Esophagus mucosa (tissue), 1 donor: ENCODE measurements around the gene ZBTB8A. TPM values are rescaled to one million over a fixed set of nuclear protein-coding genes. Genes with fewer than 3 reads are reported as not detected.
A peak's percentile ranks its signal among the peaks of the same experiment; 100 is the strongest.
"Not testable (repeated sequence)": the region's sequence is repeated elsewhere in the genome, so short reads cannot be mapped to it uniquely, and the experiment has no call there.

Source experiments
- ATAC-seq: fragments of 200-7000 bp; cut with Tn5 transposase; one replicate; pipeline ENCODE4 v1.9.1; 2020
- total RNA-seq: library from RNA; stranded (reverse); gene quantifications from one replicate; pipeline ENCODE4 v1.2.4, GENCODE V29; 2023
- donor health status: DM: yes; HTN: yes; CAD: no.

ZBTB8A gene
- total RNA-seq, 1 donor from 2014 or later: 3.1 TPM

DNA sequence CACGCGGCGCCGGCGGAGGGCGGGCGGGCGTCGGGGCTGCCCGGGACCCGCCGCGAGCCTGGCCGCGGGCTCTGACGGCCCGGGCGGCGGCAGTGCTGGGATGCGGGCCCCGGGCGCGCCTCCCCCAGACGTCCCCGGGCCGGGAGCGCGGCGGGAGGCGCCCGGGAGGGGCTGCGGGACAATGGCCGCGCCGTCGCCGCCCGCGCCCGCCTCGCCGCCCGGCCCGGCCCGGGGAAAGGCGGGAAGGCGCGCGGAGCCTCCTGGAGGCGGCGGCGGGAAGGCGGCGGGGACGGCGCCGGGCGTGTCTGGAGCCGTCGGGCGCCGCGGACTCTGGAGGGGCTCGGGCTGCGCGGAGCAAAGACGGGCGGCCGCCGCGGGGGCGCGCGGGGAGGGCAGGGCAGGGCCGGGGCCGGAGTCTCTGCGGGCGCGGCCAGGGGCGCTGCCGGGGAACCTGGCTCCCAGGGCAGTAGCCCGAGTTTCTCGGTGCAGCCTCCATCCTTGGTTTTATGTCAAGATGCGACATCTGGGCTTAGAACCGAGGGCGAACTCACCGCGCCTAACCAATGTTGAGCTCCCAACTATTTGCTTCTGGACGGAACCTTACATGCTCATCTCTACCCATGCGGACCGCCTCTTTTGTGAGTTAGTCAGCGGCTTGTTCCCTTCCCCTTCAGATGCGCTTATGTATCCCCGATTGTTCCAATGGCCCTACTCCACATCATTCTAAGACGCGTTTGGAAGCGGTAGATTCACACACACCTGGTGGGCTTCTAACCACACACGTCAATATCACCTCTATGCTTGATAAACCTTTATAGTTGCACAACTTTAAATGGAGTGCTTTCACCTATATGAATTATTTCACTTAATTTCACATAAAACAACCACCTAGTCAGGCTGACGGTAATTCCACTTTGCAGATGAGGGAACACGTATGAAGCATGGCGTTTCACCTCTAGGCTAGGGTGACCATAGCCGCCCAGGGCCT is 651 bp downstream of the ZBTB8A start:
- ATAC-seq: peak; percentile 62

DNA sequence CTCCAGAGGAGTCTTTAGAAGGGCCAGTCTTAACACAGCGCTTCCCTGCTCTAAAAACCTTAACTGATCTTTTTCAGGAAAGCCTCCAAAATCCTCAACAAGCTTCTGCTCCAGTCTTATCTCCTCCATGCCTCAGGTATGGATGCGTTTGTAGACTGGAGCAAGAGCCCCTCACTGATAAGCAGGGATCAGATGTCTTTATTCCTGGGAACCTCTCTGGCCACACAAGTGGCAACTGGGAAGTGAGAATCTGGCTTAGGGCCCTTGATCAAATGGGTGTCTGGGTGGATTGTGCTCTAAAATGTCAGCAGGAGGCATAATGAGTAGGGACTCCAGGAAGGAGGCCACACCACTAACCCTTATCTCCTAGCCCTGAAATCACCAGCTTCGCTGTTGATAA is 1.4 kb downstream of the ZBTB8A start:
- ATAC-seq: no peak

DNA sequence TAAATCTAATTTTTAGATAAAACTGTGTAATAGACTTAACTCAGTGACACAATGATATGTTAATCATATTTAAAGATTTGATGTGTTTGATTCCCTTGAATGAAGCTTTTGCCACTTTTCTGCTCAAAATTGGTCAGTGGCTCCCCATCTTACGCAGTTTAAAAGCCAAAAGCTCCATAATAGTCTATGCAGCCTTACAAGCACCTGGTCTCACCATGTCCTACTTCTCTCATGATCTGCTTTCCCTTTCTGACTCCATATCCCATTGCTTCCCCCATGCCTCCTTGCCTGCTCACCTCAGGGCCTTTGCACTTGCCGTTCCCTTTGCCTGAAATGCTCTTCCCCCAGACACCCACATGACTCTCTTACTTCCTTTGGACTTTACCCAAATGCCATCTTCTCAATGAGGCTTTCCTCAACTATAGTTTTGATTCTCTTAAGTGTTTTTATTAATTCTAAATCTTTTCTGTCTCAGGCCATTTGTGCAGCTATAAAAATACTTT is 1.9 kb downstream of the ZBTB8A start:
- ATAC-seq: no peak

DNA sequence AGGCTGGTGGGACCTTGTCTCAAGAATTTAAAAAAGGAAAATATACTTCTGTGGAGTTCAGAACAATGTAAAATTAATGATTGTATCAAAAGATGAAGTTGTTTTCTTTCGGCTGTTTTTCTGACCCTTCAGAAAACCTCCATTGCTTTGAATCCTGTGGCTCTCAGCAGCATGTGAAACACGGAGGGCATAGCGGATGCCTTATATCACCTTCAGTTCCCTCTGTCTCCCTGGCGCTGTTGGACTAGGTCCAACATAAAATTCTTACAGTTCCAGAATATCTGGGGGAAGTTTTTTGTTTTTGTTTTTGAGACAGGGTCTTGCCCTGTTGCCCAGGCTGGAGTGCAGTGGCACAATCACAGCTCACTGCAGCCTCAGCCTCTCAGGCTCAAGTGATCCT is 7.4 kb downstream of the ZBTB8A start:
- no peak for ATAC-seq

DNA sequence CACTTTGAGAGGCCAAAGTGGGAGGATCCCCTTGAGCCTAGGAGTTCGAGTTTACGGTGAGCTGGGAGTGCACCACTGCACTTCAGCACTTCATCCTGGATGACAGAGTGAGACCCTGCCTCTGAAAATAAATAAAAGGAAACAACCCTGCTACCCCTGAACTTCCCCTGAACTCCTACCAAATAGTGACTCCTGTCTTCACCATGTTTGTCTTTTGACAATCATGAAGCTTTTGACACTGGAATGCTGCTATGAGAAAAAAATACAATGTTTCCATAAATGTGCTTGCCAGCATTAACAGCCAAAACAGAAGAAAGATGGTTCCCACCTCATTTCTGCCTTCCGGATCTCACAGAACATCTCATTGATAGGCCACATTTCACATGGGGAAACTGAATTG is 10.4 kb downstream of the ZBTB8A start:
- no peak for ATAC-seq

DNA sequence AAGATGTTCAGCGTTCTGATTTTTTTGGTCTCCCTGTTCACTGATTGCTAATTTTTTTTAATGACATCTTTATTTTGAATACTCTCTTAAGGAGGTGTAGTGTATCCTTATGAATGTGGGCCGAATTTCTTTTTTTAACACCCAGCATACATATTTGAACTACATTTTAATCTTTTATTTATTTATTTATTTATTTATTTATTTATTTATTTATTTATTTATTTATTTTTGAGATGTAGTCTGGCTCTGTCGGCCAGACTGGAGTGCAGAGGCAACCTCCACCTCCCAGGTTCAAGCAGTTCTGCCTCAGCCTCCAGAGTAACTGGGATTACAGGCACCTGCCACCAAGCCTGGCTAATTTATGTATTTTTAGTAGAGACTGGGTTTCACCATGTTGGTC is 15.1 kb downstream of the ZBTB8A start:
- ATAC-seq: no peak

DNA sequence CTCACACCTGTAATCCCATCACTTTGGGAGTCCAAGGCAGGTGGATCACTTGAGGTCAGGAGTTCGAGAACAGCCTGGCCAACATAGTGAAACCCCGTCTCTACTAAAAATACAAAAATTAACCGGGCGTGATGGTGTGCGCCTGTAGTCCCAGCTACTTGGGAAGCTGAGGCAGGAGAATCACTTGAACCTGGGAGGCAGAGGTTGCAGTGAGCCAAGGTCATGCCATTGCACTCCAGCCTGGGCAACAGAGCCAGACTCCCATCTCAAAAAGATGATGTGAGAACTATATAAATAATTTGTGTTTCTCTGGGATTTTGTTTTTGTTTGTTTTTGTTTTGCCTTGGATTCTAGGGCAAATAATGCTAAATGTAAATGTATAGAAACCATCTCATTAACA is 17.8 kb downstream of the ZBTB8A start:
- not testable (repeated sequence) for ATAC-seq

DNA sequence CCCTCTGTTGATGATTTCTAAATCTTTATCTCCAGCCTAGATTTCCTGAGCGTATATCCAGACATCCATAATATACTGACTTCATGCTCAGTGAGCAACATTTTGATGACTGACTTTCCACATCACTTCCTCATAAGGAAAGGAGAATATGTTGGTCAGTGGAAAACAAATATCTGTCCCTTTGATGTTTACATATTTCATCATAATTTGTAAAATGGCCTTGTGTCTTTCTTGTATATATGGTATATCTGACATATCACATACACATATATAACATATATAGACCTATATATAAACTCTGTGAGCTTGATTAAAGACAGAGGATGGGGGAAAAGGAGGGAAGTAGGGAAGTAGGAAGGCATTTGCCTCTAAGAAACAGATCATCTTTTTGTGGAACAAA is 18.6 kb downstream of the ZBTB8A start:
- no peak for ATAC-seq

DNA sequence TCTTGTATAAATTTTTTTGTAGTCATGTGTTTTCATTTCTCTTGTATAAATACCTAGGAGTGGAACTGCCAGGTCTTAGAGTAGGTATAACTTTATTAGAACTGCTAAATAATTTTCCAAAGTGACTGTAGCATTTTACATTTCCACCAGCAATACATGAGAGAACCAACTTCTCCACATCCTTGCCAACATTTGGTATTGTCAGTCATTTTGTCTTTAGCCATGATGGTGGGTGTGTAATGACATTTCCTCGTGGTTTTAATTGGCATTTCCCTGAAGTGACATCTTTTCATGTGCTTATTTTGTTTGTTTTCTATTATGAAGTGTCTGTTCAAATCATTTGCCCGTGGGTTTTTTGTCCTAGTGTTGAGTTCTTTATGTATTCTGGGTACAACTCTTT is 29.7 kb downstream of the ZBTB8A start:
- ATAC-seq: no peak

DNA sequence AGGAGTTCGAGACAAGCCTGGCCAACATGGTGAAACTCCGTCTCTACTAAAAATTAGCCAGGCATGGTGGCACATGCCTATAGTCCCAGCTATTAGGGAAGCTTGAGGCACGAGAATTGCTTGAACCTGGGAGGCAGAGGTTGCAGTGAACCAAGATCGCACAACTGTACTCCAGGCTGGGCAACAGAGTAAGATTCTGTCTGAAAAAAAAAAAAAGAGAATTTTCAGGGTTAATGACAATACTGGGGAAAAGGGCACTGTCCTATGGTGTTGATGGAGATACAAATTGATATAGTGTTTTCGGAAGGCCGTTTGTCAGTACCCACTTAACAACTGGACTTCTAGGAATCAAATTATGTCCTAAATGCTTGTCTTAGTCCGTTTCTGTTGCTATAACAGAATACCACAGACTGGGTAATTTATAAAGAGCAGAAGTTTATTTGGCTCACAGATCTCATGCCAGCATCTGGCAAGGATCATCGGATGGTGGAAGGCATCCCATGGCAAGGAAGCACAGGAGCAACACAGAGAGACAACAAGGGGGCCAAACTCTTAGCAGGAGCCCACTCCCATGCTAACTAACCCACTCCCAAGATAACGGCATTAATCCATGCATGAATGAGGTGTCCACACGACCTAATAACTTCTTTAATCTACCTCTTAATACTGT is 41.3 kb downstream of the ZBTB8A start:
- no peak for ATAC-seq

DNA sequence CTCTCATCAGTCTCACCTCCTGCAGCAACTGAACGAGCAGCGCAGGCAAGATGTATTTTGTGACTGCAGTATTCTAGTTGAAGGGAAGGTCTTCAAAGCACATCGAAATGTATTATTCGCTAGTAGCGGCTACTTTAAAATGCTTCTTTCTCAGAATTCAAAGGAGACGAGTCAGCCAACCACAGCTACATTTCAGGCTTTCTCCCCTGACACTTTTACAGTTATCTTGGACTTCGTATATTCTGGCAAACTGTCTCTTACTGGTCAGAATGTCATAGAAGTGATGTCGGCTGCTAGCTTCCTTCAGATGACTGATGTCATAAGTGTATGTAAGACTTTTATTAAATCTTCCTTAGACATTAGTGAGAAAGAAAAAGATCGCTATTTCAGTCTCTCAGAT is 53.7 kb downstream of the ZBTB8A start:
- ATAC-seq: no peak

DNA sequence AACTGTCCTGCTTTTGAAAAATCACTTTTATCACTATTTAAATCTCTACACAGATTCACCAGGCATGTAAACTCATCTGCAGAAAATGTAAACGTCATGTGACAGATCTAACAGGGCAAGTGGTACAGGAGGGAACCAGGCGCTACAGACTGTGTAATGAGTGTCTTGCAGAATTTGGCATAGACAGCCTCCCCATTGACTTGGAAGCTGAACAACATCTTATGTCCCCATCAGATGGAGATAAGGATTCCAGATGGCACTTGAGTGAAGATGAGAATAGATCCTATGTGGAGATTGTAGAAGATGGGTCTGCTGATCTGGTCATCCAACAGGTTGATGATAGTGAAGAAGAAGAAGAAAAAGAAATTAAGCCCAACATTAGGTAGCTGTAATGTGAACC is 60.8 kb downstream of the ZBTB8A start:
- ATAC-seq: no peak

DNA sequence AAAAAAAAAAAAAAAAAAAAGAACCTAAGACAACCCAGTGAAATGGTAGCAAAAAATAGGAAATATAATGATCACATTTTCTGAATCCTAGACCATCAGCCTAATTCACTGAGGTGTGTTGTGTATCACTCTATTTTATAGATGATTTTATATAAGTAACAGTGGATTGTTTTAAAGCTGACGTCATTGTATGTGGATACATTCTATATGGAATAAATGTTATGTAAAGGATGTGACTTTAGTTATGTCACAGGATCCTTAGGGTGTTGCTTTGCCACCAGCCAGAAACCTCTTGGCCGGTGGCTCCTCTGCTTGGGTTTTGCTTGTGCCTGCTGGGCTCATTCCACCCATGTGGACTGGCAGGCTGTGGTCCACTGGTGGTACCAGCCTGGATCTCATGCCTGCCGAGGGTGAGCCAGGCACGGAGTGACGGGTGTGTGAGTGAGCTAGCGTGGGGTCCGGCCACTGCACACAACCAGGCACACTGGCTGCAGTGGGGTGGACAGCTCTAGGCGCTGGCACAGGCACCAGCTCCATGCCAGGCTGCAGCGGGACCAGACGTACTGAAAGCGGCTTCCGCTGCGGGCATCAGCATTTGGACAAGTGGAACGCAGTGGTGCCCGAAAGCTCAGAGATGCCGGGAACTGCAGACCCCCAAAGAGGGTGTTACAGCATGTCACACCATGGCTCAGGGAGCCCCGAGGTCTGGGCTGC is 66.6 kb downstream of the ZBTB8A start:
- ATAC-seq: no peak

DNA sequence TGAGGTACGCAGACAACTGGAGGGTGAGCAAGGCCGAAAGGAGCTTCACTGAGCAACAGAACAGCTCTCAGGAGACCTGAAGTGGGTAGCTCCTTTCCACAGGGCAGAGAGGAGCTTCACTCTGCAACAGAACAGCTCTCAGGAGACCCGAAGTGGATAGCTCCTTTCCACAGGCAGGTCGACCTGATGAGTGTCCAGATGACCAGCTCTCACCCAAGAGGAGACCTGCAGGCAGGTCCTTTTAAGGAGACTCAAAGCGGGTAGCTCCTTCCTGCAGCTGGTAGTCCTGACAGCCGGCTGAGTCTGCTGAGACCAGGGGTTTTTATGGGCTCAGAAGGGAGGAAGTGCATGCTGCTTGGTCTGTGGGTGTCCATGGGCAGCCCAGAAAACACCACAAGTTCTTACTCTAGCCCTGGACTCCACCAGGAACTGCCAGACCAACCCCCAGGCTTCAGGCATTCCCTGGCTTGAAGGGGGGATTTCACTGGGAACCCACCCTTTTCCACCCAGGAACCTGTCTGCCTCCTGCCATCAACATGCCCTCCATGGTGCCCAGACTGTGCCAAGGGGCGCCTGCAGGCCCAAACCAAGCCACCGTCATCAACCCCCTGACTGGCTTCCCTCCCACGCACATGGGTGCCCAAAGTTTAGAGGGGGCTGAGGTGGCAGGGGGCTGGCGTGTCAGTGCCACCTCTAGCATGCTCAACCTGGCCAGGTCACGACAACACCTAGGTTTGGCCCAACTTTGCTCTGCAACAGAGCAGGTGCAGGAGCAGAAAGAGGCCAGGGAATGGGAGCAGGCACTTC is 67.5 kb downstream of the ZBTB8A start:
- no peak for ATAC-seq

DNA sequence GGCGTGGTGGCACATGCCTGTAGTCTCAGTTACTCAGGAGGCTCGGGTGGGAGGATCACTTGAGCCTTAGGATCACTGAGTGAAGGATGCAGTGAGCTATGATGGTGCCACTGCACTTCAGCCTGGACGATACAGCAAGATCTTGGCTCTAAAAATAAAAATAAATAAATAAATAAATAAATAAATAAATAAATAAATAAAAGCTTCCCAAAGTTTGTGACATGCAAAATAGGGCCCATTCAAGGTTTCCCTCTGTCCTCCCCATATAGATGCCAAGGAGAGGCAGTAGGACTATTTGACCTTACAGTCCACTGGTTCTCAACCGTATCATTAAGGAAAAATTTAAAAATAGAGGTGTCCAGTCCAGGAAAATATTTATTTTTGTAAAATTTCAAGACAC is 70.0 kb downstream of the ZBTB8A start:
- ATAC-seq: no peak

DNA sequence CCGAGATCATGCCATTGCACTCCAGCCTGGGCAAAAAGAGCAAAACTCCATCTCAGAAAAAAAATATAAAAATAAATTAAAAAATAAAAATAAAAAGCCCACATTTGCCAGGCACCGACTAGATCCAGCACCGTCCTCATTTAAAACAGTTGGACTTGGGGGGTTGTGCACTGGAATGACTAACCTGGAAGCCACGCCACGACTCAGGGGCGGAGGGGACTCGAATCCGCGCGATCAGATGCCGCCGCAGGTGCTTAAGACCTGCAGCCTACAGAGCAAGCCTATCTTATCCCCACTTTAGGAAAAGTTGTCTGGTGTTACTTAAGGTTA is 72.6 kb downstream of the ZBTB8A start:
- ATAC-seq: no peak

DNA sequence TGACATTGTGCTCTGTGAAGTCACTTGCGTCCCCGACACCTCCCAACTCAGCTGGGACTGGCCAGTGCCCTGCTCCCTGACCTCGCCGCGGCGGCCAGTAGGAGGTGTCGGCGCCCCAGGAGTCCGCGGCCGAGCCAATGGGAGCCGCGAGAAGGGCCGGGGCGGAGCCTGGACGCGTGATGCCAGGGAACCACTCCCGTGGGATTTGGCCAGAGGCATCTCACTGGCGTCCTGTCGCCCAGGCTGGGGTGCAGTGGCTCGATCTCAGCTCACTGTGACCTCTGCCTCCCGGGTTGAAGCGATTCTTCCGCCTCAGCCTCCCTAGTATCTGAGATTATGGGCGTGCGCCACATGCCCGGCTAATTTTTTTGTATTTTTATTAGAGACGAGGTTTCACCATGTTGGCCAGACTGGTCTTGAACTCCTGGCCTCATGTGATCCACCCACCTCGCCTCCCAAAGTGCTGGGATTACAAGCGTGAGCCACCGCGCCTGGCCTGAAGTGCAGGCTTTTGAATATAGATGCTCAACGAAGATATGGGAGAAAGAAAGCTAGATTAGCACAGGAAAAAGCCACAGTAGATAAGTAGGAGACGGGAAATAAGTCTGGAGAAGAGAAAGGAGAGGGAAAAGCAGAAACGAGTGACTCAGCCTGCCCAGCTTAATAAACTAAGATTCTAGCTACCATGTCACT is 73.1 kb downstream of the ZBTB8A start:
- peak; percentile 98 for ATAC-seq

DNA sequence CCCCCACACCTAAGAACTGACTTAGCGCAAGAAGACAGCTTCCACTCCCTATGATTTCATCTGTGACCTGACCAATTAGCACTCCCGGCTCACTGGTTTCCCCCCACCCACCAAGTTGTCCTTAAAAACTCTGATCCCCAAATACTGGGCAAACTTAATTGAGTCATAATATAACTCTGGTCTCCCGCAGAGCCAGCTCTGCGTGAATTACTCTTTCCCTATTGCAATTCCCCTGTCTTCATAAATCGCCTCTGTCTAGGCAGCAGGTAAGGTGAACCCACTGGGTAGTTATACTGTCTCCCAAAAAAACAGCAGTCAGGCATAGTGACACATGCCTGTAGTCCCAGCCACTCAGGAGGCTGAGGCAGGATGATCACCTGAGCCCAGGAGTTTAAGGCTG is 74.2 kb downstream of the ZBTB8A start:
- ATAC-seq: no peak

DNA sequence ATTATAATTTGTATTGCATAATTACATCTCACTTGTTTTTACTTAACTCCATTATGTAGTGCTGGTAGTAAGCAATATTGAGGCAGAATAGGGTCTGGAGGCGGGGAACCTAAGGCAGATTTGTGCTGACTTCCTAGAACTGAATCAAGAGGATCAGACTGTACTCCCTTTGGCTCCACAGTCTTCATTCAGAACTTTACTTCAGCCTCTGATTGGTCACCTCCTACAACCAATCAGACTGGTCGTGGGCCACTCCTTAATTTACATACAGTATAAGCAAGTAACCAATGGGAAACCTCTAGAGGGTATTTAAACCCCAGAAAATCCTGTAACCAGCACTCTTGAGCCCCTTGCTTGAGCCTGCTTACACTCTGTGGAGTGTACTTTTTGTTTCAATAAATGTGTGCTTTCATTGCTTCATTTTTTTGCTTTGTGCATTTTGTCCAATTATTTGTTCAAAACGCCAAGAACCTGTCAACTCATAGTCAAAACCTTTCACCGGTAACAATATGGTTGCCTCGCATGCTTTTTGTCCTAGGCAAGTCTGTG is 79.5 kb downstream of the ZBTB8A start:
- no peak for ATAC-seq

DNA sequence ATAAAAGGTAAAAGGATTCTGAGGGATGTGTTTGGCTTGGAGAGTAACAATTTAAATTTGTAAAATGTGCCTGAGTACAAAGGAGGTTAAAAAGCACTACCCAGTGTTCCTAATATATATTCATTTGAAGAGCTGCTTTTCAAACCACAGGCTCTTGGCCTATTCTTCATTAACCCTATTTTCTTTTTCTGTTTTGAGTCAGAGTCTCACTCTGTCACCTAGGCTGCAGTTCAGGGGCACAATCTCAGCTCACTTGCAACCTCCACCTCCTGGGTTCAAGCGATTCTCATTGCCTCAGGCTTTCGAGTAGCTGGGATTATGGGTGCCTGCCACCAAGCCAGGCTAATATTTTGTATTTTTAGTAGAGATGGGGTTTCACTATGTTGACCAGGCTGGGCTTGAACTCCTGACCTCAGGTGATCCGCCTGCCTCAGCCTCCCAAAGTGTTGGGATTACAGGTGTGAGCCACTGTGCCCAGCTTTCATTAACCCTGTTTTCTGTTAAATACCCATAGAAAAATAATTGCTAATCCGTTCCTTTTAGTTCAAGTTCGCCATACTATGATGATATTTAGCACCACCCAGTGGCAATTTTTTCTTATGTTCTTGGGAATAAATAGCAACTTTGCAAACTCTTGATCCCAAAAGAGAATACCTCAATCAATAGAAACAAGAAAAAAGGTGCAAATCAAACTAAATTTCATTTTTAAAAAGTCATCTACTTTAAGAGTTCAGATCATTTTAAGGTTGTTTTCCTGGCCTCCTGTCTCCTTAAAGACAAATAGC is 80.7 kb downstream of the ZBTB8A start:
- ATAC-seq: no peak

DNA sequence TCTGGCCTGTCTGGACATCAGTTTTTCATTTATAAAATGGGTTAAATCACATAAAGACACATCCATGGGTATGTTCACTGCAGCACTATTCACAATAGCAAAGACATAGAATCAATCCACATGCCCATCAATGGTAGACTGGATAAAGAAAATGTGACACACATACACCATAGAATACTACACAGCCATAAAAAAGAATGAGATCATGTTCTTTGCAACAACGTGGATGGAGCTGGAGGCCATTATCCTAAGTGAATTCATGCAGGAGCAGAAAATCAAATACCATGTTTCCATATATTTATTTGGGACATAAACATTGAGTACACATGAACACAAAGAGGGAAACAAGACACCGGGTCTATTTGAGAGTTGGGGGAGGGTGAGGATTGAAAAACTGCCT is 83.0 kb downstream of the ZBTB8A start:
- ATAC-seq: no peak
